ENCODE results near the gene SPTBN1. TPM values are rescaled to one million over a fixed set of nuclear protein-coding genes. Genes with fewer than 3 reads are reported as not detected.
A peak's percentile ranks its signal among the peaks of the same experiment; 100 is the strongest.

Gene SPTBN1
- total and polyA plus RNA-seq, 9 donors = 108 to 314 (median 232) TPM

GRCh38 chr2:54470266-54470938, 14.3 kb downstream of the SPTBN1 start:
- peaks cover 16% of the 10 kb centered on the region for H3K4me1 ChIP-seq (ENCODE audit: insufficient read depth)
- intact Hi-C loops (cut with DNase I) = no loop called here

GRCh38 chr2:54471221-54471711, 15.1 kb downstream of the SPTBN1 start:
- H3K27me3 ChIP-seq = no peaks in the 10 kb centered on the region
- peak in 3 of 5 donors; percentile 40 to 52 (median 41) for DNase-seq
- H3K4me3 ChIP-seq = no peak overlapping the region
- H3K27ac ChIP-seq = peak overlapping the region in 1 of 2 donors; percentile 48
- peaks cover 19% of the 10 kb centered on the region for H3K4me1 ChIP-seq (ENCODE audit: insufficient read depth)
- no peaks in the 10 kb centered on the region for H3K9me3 ChIP-seq
- intact Hi-C loops (cut with DNase I) = no loop called here
- no peaks in the 10 kb centered on the region for H3K36me3 ChIP-seq
- no peak for TF ChIP-seq POLR2A (IDR thresholded peaks at IDR 0.05)
- no peak for TF ChIP-seq CTCF (IDR thresholded peaks at IDR 0.05)
- TF ChIP-seq EP300 (IDR thresholded peaks at IDR 0.05) = no peak
- WGBS, 3 donors = 0 to 4% (median 3%) methylated on average over 1 of the region's 1 CpG

More at GRCh38 chr2:54470266-54470938, 14.3 kb downstream of the SPTBN1 start:
- no peaks in the 10 kb centered on the region for H3K9me3 ChIP-seq
- no peaks in the 10 kb centered on the region for H3K27me3 ChIP-seq
- no peaks in the 10 kb centered on the region for H3K36me3 ChIP-seq
- TF ChIP-seq POLR2A (IDR thresholded peaks at IDR 0.05) (no peak), EP300 (IDR thresholded peaks at IDR 0.05) (no peak), CTCF (IDR thresholded peaks at IDR 0.05) (no peak)
- H3K4me3 ChIP-seq = no peak overlapping the region
- H3K27ac ChIP-seq = peak overlapping the region in 1 of 2 donors; percentile 48
- no peak for DNase-seq
- WGBS, 3 donors = 21 to 31% (median 23%) methylated on average over 6 of the region's 6 CpGs

- WGBS, 3 donors = 70 to 93% (median 84%) methylated on average over 1 of the region's 1 CpG
- no peaks in the 10 kb centered on the region for H3K36me3 ChIP-seq
- TF ChIP-seq POLR2A (IDR thresholded peaks at IDR 0.05) = no peak
- TF ChIP-seq CTCF (IDR thresholded peaks at IDR 0.05) = no peak
- no peak for TF ChIP-seq EP300 (IDR thresholded peaks at IDR 0.05)
- no peak overlapping the region for H3K4me3 ChIP-seq
- no peak for DNase-seq
- intact Hi-C loops (cut with DNase I) = no loop called here
- H3K4me1 ChIP-seq (ENCODE audit: insufficient read depth) = peaks cover 25% of the 10 kb centered on the region
- no peak overlapping the region for H3K27ac ChIP-seq
- no peaks in the 10 kb centered on the region for H3K9me3 ChIP-seq
- H3K27me3 ChIP-seq = no peaks in the 10 kb centered on the region
Observed at GRCh38 chr2:54473851-54474250, 17.7 kb downstream of the SPTBN1 start.

- H3K4me1 ChIP-seq (ENCODE audit: insufficient read depth) = peaks cover 17% of the 10 kb centered on the region
- DNase-seq = no peak
- TF ChIP-seq CTCF (IDR thresholded peaks at IDR 0.05) (no peak), EP300 (IDR thresholded peaks at IDR 0.05) (no peak), POLR2A (IDR thresholded peaks at IDR 0.05) (no peak)
- intact Hi-C loops (cut with DNase I) = no loop called here
- no peak overlapping the region for H3K27ac ChIP-seq
- H3K36me3 ChIP-seq = no peaks in the 10 kb centered on the region
- no peaks in the 10 kb centered on the region for H3K27me3 ChIP-seq
- H3K4me3 ChIP-seq = no peak overlapping the region
- no peaks in the 10 kb centered on the region for H3K9me3 ChIP-seq
- WGBS, 3 donors = 63 to 77% (median 64%) methylated on average over 3 of the region's 3 CpGs
Observed at GRCh38 chr2:54475285-54475684, 19.2 kb downstream of the SPTBN1 start.

Measured in ovary (tissue), 9 donors.